ENCODE results near the gene RNF126.

Gene RNF126

GRCh38 chr19:662207-662961, 630 bp downstream of the RNF126 start:
- no peak for DNase-seq (ENCODE audit: low read depth)

GRCh38 chr19:661427-662196, 1.4 kb downstream of the RNF126 start:
- no peak for DNase-seq (ENCODE audit: low read depth)

- no peak for DNase-seq (ENCODE audit: low read depth)
Observed at GRCh38 chr19:660793-661426, 2.1 kb downstream of the RNF126 start.

GRCh38 chr19:658916-659839, 3.8 kb downstream of the RNF126 start:
- DNase-seq (ENCODE audit: low read depth), result no peak

- DNase-seq (ENCODE audit: low read depth), result no peak
Observed at GRCh38 chr19:658059-658839, 4.8 kb downstream of the RNF126 start.

- DNase-seq (ENCODE audit: low read depth), result no peak
Observed at GRCh38 chr19:657611-658010, 5.4 kb downstream of the RNF126 start.

GRCh38 chr19:656751-657559, 6.1 kb downstream of the RNF126 start:
- DNase-seq (ENCODE audit: low read depth), result no peak

GRCh38 chr19:655691-656090, 7.3 kb downstream of the RNF126 start:
- DNase-seq (ENCODE audit: low read depth), result no peak

- no peak for DNase-seq (ENCODE audit: low read depth)
Observed at GRCh38 chr19:653425-653824, 9.6 kb downstream of the RNF126 start.

GRCh38 chr19:652467-653389, 10.3 kb downstream of the RNF126 start:
- DNase-seq (ENCODE audit: low read depth), result no peak

- DNase-seq (ENCODE audit: low read depth), result no peak
Observed at GRCh38 chr19:651991-652390, 11.0 kb downstream of the RNF126 start.

GRCh38 chr19:651114-651818, 11.7 kb downstream of the RNF126 start:
- no peak for DNase-seq (ENCODE audit: low read depth)

- DNase-seq (ENCODE audit: low read depth), result no peak
Observed at GRCh38 chr19:650121-650520, 12.9 kb downstream of the RNF126 start.

GRCh38 chr19:648904-649801, 13.9 kb downstream of the RNF126 start:
- no peak for DNase-seq (ENCODE audit: low read depth)

GRCh38 chr19:648305-648704, 14.7 kb downstream of the RNF126 start:
- DNase-seq (ENCODE audit: low read depth), result no peak

- no peak for DNase-seq (ENCODE audit: low read depth)
Observed at GRCh38 chr19:647566-648284, 15.3 kb downstream of the RNF126 start.
